ENCODE data around the gene ZBTB21. TPM values are rescaled to one million over a fixed set of nuclear protein-coding genes. Genes with fewer than 3 reads are reported as not detected.

Gene ZBTB21
- total and polyA plus RNA-seq, 5 donors from 2014 or later: 2.4 to 107 (median 5.7) TPM

DNA sequence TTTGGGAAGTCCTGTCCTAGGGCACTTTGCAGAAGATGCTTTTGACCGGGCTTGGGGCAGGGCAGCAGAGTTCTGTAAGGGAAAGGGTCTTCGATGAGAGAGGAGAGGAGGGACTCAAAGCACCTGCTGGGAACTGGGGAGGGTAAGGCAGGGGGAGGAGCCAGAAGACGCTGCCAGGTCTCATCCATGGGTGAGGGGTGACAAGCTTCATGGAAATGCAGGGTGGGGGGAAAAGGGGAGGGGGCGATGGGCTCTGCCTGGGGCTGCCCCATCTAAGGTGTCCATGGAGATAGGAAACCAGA is 35.5 kb downstream of the ZBTB21 start:
- DNase-seq (no peak), ATAC-seq (ENCODE audit: low read depth in 2 of 2) (no peak)
- H3K36me3 Mint-ChIP-seq: no peaks in the 10 kb centered on the region
- Histone ChIP-seq H3K9me3 (ENCODE audit: control insufficient read depth in 2 of 2, low read length in 2 of 2) (peaks cover 0 to 6% of the 10 kb centered on the region in 2 experiments), H3K4me3 (ENCODE audit: low read depth, low read length) (no peak overlapping the region), H3K36me3 (ENCODE audit: control insufficient read depth, insufficient read depth, low read length) (no peaks in the 10 kb centered on the region), H3K4me1 (ENCODE audit: control insufficient read depth, insufficient read depth, low read length, poor library complexity, severe bottlenecking) (peaks cover 18% of the 10 kb centered on the region), H3K27ac (ENCODE audit: insufficient read depth, low read length, poor library complexity, severe bottlenecking) (no peak overlapping the region), H3K27me3 (ENCODE audit: control insufficient read depth, insufficient read depth, low read length) (peaks cover 2% of the 10 kb centered on the region)
- H3K4me3 Mint-ChIP-seq: peak overlapping the region in 1 of 4 donors; percentile 13
- no peaks in the 10 kb centered on the region for H3K27me3 Mint-ChIP-seq
- H3K9me3 Mint-ChIP-seq: peaks cover 0 to 8% (median 0%) of the 10 kb centered on the region in 7 donors
- peaks cover 0 to 20% (median 9%) of the 10 kb centered on the region in 4 donors for H3K4me1 Mint-ChIP-seq
- peak overlapping the region in 2 of 3 donors; percentile 55 to 87 for H3K27ac Mint-ChIP-seq

DNA sequence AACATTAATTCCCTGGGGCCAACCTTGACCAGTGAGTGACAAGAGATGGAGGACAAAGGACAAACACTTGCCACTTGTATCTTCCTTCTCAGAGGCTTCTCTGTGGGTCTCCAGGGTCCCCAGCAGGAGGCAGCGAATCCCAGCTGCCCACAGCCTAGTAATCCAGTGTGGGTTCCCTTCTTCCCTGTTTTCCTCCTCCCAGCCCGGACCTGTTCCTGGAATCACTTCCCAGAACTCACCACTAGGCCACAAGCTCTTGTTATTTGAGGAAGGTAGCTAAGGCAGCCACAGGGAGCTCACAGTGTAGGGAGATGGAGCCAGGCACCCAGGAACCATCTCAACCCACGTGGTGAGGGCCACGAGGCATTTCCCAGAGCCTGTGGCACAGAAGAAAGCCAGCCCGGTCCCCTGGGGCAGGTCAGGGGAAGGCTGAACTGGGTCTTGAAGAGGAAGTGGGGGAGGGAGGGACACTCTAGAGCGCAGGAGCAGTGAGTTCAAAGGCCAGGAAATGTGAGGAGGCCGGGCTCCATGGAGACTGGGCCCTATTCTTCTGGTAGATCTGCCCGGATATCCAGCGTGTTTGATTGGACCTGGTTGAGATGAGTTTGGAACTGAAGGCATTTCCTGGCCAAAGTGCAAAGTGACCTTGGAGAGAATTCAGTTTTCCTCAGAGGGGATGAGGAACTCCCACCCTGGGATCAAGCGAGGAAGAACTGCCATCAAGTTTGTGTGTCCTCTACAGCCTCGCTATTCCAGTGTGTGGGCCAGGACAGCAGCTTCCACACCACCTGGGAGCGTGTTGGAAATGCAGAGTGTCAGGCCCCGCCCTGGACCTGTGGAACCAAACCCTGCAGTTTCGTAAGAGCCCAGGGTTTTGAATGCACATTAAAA is 36.1 kb downstream of the ZBTB21 start:
- H3K4me3 ChIP-seq (ENCODE audit: low read depth, low read length): no peak overlapping the region
- peaks cover 0 to 20% (median 9%) of the 10 kb centered on the region in 4 donors for H3K4me1 Mint-ChIP-seq
- no peaks in the 10 kb centered on the region for H3K36me3 ChIP-seq (ENCODE audit: control insufficient read depth, insufficient read depth, low read length)
- H3K27ac Mint-ChIP-seq: peak overlapping the region in 2 of 3 donors; percentile 84 to 87
- ATAC-seq (ENCODE audit: low read depth in 2 of 2): peak; percentile 57 to 77
- no peaks in the 10 kb centered on the region for H3K27me3 Mint-ChIP-seq
- no peaks in the 10 kb centered on the region for H3K27me3 ChIP-seq (ENCODE audit: control insufficient read depth, insufficient read depth, low read length)
- H3K9me3 Mint-ChIP-seq: peaks cover 0 to 2% (median 0%) of the 10 kb centered on the region in 7 donors
- DNase-seq: peak in 2 of 3 donors; percentile 20 to 81
- peak overlapping the region in 2 of 4 donors; percentile 66 to 68 for H3K4me3 Mint-ChIP-seq
- H3K4me1 ChIP-seq (ENCODE audit: control insufficient read depth, insufficient read depth, low read length, poor library complexity, severe bottlenecking): peaks cover 18% of the 10 kb centered on the region
- H3K9me3 ChIP-seq (ENCODE audit: control insufficient read depth in 2 of 2, low read length in 2 of 2): peaks cover 0 to 2% of the 10 kb centered on the region in 2 experiments
- H3K36me3 Mint-ChIP-seq: no peaks in the 10 kb centered on the region
- no peak overlapping the region for H3K27ac ChIP-seq (ENCODE audit: insufficient read depth, low read length, poor library complexity, severe bottlenecking)

DNA sequence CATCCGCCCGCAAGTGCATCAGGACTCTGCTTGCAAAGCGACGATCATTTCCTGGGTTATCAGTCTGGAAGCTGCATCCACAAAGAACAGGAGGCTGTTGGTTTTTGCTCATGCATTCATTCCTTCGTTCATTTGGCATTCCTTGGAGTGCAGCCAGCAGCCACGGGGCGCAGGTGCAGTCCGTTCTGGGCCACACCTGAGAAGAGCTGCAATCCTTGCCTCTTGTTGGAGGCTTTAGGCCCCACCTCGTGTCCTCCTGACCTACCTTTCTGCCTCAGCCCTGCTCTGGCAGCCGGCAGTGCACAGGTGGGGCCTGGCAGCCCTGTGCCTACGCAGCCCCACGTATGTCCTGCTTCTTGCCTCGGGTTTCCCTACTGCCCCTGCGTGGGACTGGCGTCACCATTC is 36.7 kb downstream of the ZBTB21 start:
- H3K36me3 Mint-ChIP-seq: no peaks in the 10 kb centered on the region
- peaks cover 0 to 20% (median 9%) of the 10 kb centered on the region in 4 donors for H3K4me1 Mint-ChIP-seq
- Histone ChIP-seq H3K36me3 (ENCODE audit: control insufficient read depth, insufficient read depth, low read length) (no peaks in the 10 kb centered on the region), H3K4me3 (ENCODE audit: low read depth, low read length) (no peak overlapping the region), H3K4me1 (ENCODE audit: control insufficient read depth, insufficient read depth, low read length, poor library complexity, severe bottlenecking) (peaks cover 18% of the 10 kb centered on the region), H3K27ac (ENCODE audit: insufficient read depth, low read length, poor library complexity, severe bottlenecking) (no peak overlapping the region), H3K27me3 (ENCODE audit: control insufficient read depth, insufficient read depth, low read length) (no peaks in the 10 kb centered on the region), H3K9me3 (ENCODE audit: control insufficient read depth in 2 of 2, low read length in 2 of 2) (no peaks in the 10 kb centered on the region)
- DNase-seq: no peak
- H3K9me3 Mint-ChIP-seq: no peaks in the 10 kb centered on the region
- no peak for ATAC-seq (ENCODE audit: low read depth in 2 of 2)
- H3K27me3 Mint-ChIP-seq: no peaks in the 10 kb centered on the region
- H3K27ac Mint-ChIP-seq: peak overlapping the region in 1 of 3 donors; percentile 87
- no peak overlapping the region for H3K4me3 Mint-ChIP-seq

DNA sequence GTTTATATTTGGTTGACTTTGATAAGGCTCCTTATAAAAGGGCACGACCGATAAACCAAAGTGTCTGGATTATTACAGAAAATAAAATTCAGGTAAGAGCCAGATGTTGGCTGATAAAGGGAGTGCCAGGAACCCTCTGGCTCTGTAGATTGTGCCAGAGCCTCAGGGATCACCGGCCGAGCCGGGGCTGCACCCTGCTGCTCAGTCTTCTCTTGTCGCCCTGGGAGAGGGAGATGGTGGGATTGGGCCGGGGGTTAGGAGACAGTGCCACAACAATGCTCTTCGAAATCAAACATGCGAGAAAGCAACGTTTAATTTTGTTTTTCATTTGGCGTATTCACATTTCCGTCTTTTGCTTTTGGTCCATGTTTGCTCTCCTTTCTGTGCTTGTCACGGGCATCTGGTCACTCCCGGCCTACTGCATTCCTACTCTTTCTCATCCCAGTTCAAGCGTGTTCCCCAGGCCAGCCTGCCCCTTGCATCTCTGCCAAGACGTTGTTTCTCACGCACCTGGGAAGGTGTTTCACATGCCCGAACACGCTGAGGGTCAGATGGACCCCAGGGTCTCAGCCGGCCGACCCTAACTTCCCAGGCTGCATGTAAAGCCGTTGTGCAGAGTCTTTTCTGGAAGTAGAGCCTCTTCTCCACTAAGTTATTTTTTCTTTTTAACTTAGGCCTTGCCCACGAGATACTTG is 37.5 kb downstream of the ZBTB21 start:
- Histone ChIP-seq H3K9me3 (ENCODE audit: control insufficient read depth in 2 of 2, low read length in 2 of 2) (no peaks in the 10 kb centered on the region), H3K4me3 (ENCODE audit: low read depth, low read length) (no peak overlapping the region), H3K27me3 (ENCODE audit: control insufficient read depth, insufficient read depth, low read length) (no peaks in the 10 kb centered on the region), H3K4me1 (ENCODE audit: control insufficient read depth, insufficient read depth, low read length, poor library complexity, severe bottlenecking) (peaks cover 18% of the 10 kb centered on the region), H3K27ac (ENCODE audit: insufficient read depth, low read length, poor library complexity, severe bottlenecking) (no peak overlapping the region), H3K36me3 (ENCODE audit: control insufficient read depth, insufficient read depth, low read length) (no peaks in the 10 kb centered on the region)
- Mint-ChIP-seq H3K27me3 (no peaks in the 10 kb centered on the region), H3K27ac (no peak overlapping the region), H3K36me3 (no peaks in the 10 kb centered on the region), H3K9me3 (no peaks in the 10 kb centered on the region), H3K4me1 (peaks cover 0 to 20% (median 9%) of the 10 kb centered on the region in 4 donors), H3K4me3 (no peak overlapping the region)
- ATAC-seq (ENCODE audit: low read depth in 2 of 2) (no peak), DNase-seq (no peak)

DNA sequence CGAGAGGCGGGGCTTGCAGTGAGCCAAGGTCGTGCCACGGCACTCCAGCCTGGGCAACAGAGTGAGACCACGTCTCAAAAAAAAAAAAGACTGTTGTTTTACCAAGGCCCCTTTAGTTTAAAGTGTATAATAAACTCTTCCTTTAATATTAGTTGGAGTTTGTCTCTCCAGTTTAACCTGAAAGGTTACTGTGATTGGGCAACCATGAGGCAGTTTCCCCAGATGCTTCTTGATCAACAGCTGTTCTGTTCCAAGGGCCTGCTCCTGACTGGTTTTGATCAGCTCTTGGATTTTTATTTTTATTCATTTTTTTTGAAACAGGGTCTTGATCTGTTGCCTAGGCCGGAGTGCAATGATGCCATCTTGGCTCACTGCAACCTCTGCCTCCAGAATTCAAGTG is 38.3 kb downstream of the ZBTB21 start:
- H3K9me3 Mint-ChIP-seq: no peaks in the 10 kb centered on the region
- Histone ChIP-seq H3K36me3 (ENCODE audit: control insufficient read depth, insufficient read depth, low read length) (no peaks in the 10 kb centered on the region), H3K9me3 (ENCODE audit: control insufficient read depth in 2 of 2, low read length in 2 of 2) (no peaks in the 10 kb centered on the region), H3K27me3 (ENCODE audit: control insufficient read depth, insufficient read depth, low read length) (no peaks in the 10 kb centered on the region), H3K4me3 (ENCODE audit: low read depth, low read length) (no peak overlapping the region), H3K27ac (ENCODE audit: insufficient read depth, low read length, poor library complexity, severe bottlenecking) (no peak overlapping the region), H3K4me1 (ENCODE audit: control insufficient read depth, insufficient read depth, low read length, poor library complexity, severe bottlenecking) (peaks cover 18% of the 10 kb centered on the region)
- H3K27ac Mint-ChIP-seq: peak overlapping the region in 1 of 3 donors; percentile 20
- H3K27me3 Mint-ChIP-seq: no peaks in the 10 kb centered on the region
- DNase-seq: no peak
- H3K4me3 Mint-ChIP-seq: no peak overlapping the region
- H3K36me3 Mint-ChIP-seq: no peaks in the 10 kb centered on the region
- ATAC-seq (ENCODE audit: low read depth in 2 of 2): no peak
- H3K4me1 Mint-ChIP-seq: peaks cover 0 to 20% (median 9%) of the 10 kb centered on the region in 4 donors

DNA sequence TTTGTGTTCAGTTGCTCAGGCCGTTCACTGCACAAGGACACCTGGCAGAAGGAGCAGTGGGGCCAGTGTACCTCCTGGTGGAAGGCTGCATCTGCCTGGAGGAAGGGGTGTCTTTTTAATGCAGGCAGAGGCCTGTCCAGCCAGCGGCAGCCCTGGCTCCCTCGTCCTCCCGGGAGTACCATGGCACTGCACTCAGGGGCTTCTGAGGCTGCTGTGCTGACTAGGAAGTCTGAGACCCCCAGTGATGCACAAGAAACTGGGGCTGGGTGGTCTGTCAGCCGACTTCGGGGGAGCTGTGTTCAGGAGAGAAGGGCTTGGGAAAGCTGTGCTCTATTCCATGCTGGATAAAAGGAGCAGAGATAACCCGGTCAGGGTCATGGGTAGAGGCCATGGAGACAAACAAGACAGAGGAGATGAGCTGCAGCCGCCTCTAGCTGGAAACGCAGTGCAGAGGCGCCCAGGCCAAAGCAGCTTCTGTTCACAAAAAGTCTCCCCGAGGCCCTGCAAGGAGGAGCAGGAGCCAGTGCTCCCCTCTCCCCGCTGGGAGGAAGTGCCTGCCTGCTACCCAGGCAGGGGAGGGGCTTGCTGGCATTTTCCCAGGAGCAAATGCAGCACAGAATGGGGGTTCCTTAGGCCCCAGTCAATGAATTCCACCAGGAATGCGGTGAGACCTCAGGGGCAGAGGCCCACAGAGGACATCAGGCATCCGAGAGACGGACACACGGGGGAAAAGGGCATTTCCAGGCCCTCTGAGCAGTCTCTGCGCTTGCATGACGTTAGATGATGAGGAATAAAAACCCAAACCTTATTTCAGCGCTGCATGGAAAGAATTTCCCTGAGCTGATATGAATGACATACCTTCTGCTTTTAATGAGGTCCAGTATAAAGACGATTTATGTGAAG is 39.2 kb downstream of the ZBTB21 start:
- H3K9me3 Mint-ChIP-seq: no peaks in the 10 kb centered on the region
- ATAC-seq (ENCODE audit: low read depth in 2 of 2): no peak
- peaks cover 0 to 20% (median 9%) of the 10 kb centered on the region in 4 donors for H3K4me1 Mint-ChIP-seq
- peaks cover 18% of the 10 kb centered on the region for H3K4me1 ChIP-seq (ENCODE audit: control insufficient read depth, insufficient read depth, low read length, poor library complexity, severe bottlenecking)
- no peak overlapping the region for H3K27ac ChIP-seq (ENCODE audit: insufficient read depth, low read length, poor library complexity, severe bottlenecking)
- H3K27me3 Mint-ChIP-seq: peaks cover under 1% of the 10 kb centered on the region
- no peaks in the 10 kb centered on the region for H3K36me3 ChIP-seq (ENCODE audit: control insufficient read depth, insufficient read depth, low read length)
- H3K27me3 ChIP-seq (ENCODE audit: control insufficient read depth, insufficient read depth, low read length): no peaks in the 10 kb centered on the region
- peak overlapping the region in 1 of 3 donors; percentile 13 for H3K27ac Mint-ChIP-seq
- H3K4me3 ChIP-seq (ENCODE audit: low read depth, low read length): no peak overlapping the region
- H3K4me3 Mint-ChIP-seq: no peak overlapping the region
- no peaks in the 10 kb centered on the region for H3K9me3 ChIP-seq (ENCODE audit: control insufficient read depth in 2 of 2, low read length in 2 of 2)
- no peak for DNase-seq
- H3K36me3 Mint-ChIP-seq: no peaks in the 10 kb centered on the region

DNA sequence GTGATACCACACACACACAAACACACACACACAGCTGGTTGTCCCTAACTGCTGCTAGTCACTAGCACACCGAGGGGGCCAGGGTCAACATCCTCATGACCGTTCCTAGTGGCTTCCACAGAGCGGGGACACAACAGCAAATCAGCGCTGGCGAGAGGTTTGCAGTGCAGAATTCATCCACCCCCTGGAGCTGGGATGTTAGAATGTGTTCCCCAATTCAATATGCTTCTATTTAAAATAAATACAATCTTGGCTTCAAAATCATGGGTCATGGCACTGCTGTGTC is 40.1 kb downstream of the ZBTB21 start:
- Histone ChIP-seq H3K36me3 (ENCODE audit: control insufficient read depth, insufficient read depth, low read length) (no peaks in the 10 kb centered on the region), H3K9me3 (ENCODE audit: control insufficient read depth in 2 of 2, low read length in 2 of 2) (no peaks in the 10 kb centered on the region), H3K27me3 (ENCODE audit: control insufficient read depth, insufficient read depth, low read length) (no peaks in the 10 kb centered on the region), H3K27ac (ENCODE audit: insufficient read depth, low read length, poor library complexity, severe bottlenecking) (no peak overlapping the region), H3K4me1 (ENCODE audit: control insufficient read depth, insufficient read depth, low read length, poor library complexity, severe bottlenecking) (peaks cover 16% of the 10 kb centered on the region), H3K4me3 (ENCODE audit: low read depth, low read length) (no peak overlapping the region)
- DNase-seq: no peak
- peaks cover 6% of the 10 kb centered on the region for H3K27me3 Mint-ChIP-seq
- H3K9me3 Mint-ChIP-seq: no peaks in the 10 kb centered on the region
- no peak overlapping the region for H3K27ac Mint-ChIP-seq
- H3K36me3 Mint-ChIP-seq: no peaks in the 10 kb centered on the region
- no peak for ATAC-seq (ENCODE audit: low read depth in 2 of 2)
- H3K4me3 Mint-ChIP-seq: no peak overlapping the region
- peaks cover 0 to 17% (median 8%) of the 10 kb centered on the region in 4 donors for H3K4me1 Mint-ChIP-seq
